HTR-8/SVneo (cell line): Measurements from ENCODE around the gene FBXO44.
A peak's percentile ranks its signal among the peaks of the same experiment; 100 is the strongest.

Source experiments
- DNase-seq: peaks from one replicate; pipeline ENCODE4 v3.0.0; 2011; ENCODE audit warnings: low spot score, mixed read lengths; ENCODE audit not compliant: insufficient read length
- FAIRE-seq: peaks from 2 replicates; lab custom pipeline; 2011; peaks lifted over from hg19 to GRCh38; lab: Jason Lieb, UNC

FBXO44 gene

DNA sequence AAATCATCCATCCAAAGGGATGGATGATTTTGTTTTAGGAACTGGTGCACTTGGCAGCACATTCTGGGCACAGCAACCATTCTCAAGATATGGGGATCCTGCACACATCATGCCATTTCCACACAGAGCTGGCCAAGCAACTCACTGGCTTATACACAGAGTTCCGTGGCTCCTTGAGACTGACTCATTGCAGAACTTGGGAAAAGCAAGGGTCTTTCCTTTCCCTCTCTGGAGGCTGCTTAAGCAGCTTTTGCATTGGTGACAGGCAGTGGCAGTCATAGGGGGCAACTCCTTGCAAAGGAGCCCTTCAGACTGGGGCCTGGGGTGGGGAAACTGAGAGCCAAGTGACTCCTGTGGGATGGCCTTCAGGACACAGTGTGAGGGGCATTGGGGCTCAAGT is 28.1 kb downstream of the FBXO44 start:
- no peak for FAIRE-seq
- no peak for DNase-seq

DNA sequence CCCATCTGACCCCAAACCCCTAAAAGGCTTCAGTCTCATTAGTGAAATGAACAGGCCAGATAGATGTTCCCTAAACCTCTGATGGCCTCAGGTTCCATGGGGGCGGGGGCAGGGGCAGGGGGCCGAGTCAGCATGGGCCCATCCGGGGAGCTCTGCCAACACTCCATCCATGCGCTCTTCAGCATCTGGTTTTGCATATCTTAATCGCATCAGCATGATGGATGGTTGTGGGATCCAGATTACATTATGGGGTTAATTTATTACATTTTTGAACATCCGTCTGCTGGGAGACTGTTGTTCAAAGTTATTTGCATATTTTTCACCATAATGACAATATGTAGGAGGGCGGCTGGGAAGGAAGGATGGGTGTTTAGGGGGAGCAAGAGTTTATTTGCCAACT is 29.4 kb downstream of the FBXO44 start:
- no peak for DNase-seq
- no peak for FAIRE-seq

DNA sequence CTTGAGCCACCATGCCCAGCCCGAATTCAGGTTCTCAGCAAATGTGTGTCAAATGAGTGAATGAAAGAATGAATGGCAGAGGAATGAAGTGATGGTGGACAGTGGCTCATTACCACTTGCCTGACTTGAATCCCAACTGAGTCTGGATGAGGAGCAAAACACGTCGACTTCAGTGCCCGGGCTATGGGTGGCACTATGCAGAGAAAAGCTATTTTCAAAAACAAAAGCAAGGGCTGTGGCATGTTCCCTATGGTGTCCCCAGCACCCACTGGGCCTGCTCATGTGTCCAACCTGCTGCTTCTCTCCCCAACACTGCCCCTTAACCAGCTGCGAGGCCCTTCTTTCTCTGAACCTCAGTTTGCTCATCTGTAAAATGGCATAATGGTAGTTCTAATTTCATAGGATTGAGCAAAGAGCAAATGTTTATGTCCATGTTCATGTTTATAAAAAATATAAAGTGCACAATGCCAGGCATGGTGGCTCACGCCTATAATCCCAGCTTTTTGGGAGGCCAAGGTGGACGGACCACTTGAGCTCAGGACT is 30.6 kb downstream of the FBXO44 start:
- FAIRE-seq, result no peak
- no peak for DNase-seq

DNA sequence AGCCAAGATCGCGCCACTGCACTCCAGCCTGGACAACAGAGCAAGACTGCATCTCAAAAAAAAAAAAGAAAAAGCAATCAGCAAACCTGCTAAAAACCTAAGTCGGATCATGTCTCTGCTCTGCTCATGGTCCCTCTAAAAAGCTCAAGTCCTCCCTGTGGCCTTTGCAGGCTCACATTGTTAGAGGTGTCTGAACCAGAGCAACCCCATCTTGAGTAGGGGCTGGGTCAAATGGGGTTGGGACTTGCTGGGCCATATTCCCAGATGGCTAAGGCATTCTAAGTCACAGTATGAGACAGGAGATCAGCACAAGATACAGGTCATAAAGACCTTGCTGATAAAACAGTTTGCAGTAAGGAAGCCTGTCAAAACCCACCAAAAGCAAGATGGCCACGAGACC is 33.8 kb downstream of the FBXO44 start:
- FAIRE-seq (no peak), DNase-seq (no peak)

DNA sequence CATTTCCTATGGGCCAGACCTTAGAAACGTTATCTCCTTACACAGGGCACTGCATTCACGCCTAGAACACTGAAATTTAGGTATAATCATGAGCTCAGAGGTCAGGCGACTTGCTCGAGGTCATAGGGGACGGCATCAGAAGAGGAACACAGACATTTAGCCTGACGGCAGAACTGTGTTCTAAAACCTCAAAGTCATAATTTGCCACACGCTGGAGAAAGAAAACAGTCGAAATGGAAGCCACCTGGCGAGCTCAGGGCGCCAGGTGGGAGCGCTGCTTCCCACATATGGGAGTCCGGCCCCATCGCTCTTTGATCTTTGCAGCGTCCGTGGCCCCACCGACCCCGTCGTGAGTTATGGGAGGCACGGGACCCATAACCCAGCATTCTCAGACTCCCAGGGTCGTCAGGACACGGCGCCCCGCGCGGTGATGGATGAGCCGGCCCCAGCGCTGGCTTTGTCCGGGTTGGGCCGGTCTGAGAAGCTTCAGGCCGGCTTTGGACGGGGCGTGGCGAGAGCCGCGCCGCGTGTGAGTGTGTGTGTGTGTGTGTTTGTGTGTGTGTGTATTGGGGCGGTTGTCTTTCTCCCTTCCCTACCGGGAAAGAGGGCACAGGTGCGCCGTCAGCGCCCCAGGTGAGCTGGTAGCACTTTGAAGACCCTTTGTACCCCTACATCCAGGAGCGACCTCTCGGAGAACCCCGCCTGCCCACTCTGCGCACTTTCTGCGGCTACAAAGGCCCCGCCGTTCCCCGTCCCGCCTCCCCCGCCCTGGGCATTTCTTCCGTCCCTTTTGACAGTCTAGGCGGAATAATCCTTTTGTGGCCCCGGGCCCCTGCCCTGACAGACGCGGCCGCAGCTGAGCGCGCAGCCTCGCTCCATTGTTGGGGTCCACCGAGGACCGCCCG is 36.0 kb downstream of the FBXO44 start:
- no peak for DNase-seq
- no peak for FAIRE-seq

DNA sequence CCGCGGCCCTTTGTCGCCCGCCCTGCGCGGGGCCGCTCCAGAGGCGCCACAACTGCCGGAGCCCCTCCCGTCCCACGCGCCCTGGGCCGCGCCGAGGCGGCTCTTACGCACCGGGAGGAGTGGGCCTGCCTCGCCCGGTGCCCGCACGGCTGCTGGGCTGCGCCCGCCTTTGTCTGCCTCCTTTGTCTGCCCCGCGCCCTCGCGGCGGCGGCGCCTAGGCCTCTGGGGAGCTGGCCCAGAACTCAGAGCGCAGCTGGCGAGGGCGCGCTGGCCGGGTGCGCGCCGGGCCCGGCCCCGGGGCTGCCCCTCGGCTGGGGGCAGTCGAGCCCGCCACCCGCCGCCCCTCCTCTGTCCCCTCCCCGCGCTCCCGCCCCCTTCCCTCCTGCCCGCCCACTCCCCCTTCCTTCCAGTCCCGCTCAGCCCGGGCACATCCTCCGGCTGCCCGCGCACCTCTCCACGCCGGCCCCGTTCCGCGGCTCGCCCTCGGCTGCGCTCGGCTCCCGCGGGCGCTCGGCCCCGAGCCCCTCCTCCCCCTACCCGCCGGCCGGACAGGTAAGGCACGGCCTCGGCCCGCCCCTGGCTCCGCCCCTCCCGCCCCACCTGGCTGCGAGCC is 36.7 kb downstream of the FBXO44 start, which contains the start of gene DRAXIN:
DRAXIN (plus strand) TSS at position 409 of the 613 bp plus-strand sequence. CDS start 14,549 bp downstream, outside the sequence.
- FAIRE-seq, result no peak
- no peak for DNase-seq

DNA sequence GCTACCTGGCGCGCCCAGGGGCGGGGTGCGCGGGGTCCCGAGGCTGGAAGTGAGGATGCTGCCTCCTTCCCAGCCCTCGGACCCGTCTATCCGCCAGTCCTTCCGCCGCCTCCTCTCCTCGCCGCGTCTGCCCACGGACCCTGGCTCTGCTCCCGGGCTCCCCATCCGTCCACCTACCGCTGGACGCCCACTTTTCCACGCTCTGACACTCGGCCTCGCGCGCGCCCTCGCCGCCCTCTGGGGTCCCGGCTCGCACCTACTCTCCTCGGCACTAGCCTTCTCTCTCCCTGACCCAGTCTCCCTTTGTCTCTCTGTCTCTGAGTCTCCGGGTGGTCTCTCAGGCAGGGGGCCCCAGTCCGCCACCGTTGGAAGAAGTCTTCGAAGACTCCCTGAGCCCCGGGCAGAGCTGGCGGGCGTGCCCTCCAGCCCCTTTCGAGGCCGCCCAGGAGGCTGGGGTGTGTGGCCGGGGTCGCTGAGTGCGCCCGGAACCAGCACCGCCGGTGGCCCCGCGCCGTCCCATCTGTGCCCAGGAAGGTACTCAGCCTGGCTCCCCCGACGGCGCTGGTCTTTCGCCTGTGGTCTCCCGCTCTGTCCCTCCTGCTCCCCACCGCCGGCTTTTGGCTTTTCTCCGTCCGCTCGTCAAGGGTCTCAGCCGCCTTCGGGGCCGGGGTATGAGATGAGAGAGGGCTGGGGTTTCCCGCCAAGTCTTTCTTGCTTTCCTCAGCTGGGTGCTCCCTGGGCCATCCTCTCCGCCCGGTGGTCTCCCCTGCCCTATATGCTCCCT is 37.4 kb downstream of the FBXO44 start:
- FAIRE-seq, result no peak
- no peak for DNase-seq

DNA sequence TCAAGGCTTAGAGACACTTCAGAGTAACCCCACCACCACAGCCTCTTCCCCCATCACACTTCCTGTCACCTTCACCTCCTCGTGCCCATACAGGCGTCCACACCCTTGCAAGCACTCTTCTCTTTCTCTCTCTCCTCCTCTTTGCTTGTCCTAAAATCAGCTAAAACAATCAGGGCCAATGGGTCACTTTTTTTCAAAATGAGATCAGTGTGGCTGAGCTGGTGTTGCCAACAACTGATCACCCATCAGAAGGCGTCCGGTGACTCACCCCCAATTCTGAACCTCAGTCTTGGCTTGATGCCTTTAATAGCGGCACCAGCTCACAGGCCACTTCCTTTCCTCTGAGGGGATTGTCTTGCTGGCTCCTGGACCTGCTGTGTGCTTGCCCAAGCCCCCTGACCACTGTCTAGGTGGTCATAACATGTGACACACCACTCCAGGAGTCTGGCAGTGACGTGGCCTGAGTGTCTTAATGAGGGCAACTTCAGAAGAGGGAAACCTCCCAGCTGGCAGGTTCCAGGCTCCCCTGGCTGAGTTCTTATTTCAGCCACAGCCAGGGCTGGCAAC is 38.4 kb downstream of the FBXO44 start:
- no peak for FAIRE-seq

DNA sequence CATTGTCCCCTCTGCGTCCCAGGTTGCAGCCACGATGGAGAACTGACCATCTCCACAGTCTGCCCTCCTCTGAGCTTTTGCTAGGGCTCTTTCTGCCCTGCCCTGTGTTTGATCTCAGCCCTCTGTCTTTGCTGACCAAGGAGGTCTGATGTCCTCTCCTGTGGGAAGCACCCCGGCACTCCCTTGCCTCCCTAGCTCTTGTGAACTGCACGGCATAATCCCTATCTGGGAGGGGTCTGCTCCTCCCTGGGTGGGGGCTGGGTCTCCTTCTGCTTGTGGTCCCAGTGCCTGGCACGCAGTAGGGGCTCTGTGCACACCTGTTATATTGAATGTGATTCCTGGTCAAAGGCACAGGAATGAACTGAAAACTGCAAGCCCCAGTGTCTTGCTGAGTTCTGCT is 39.2 kb downstream of the FBXO44 start:
- no peak for FAIRE-seq

More for the DNA sequence above, 38.4 kb downstream of the FBXO44 start:
- peak; percentile 73 for DNase-seq

DNA sequence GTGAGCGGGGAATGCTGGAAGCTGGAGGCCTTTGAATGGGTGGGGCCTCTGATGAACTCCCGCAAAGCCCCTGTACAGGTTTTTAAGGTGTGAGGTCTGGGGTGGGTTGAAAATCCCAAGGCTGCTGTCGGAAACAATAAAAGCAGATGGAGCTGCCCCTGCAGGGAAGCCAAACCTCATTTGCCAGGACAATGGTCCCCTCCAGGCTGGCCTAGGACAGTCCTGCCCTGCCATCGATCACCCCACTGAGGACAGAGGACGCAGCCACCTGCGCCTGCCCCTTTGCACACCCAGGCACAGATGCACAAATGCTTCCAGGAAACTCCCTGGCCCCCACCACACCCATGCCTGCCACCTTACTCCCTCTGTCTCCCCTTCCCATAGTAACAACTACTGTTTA is 41.2 kb downstream of the FBXO44 start:
- FAIRE-seq, result no peak

More for the DNA sequence above, 39.2 kb downstream of the FBXO44 start:
- DNase-seq, result no peak

DNA sequence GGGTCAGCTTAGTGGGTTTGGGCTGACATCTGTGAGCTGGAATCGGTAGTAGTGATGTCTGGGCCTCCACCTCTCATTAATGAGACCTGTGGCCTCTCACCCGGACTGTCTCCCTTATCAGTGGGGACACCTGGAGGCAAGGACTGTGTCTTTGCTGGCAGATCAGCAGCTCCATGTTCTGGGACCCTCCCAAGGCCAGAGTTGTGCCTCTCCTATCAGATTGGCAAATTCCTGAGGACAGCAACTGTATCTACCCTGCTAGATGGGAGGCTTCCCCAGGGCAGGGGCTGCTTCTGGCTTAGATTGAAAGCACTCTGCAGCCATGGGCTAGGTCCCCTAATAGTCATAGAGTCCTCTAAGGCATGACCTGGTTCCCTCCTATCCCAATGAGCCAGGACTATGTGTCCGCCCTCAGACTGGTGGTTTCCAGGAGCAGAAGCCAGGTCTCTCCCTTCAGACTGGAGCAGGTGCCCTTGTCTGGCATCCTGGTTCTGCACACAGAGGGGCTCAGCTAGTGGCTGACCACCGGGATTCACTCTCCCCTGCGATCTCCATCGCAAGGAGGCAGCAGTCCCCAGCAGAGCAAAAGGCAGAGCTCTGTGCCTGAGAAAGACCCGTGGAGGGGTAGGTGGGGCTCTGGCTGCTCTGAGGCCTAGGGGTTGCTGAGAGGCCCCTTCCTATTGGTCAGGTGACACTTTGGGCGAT is 42.7 kb downstream of the FBXO44 start:
- FAIRE-seq, result no peak
- DNase-seq, result no peak

More for the DNA sequence above, 41.2 kb downstream of the FBXO44 start:
- DNase-seq, result no peak

DNA sequence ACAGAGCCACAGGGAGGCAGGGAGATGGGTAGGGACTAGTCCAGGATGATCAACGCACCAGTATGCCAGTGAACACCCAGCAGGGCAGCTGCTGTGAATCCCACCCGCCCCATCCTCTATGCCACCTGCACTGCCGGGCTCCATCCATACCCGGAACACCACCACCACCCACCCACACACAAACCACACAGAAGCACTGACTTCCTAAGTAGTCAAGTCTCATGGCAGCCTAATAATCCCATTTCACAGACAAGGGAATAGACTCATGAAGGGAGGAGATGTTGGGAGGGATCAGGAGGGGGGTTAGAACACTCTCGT is 43.2 kb downstream of the FBXO44 start:
- FAIRE-seq (no peak), DNase-seq (no peak)

DNA sequence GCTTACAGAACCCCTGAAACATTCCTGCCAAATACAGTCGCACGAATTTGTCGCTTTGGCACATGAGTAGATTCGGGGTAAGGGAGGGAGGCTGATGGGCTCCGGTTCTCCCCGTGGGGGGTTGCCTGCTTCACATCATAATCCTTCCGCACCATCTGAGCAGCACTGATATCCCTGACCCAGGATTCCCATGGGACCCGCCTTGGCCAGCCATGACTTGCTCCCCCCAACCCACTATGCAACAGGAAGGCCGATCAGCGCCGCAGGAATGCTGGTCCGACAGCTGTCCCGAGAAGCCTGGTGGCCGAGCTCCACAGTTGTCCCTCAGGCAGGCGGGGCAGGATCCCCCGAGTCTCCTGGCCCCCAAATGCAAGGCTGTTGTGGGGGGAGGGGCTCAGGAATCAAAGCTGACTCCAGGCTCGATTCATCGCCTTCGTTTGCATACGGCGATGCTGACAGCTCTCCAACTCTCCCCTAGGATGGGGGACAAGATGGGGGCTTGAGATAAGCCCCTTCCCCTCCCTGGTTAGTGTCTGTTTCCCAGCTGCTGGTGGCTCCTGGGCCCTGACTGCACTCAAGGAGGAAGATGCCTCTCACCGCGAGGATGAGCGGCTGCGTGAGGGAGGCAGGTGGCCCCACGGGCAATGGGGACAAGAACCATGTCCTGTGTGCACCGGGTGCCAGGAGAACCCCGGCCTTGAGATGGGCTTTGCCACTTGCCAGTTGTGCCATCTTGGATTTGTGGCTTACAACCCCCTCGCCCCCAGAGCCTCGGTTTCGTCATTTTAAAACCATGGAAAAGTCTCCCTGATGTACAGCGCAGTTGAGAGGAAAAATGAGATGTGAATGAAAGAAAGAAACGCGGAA is 46.2 kb downstream of the FBXO44 start:
- FAIRE-seq (no peak), DNase-seq (no peak)

DNA sequence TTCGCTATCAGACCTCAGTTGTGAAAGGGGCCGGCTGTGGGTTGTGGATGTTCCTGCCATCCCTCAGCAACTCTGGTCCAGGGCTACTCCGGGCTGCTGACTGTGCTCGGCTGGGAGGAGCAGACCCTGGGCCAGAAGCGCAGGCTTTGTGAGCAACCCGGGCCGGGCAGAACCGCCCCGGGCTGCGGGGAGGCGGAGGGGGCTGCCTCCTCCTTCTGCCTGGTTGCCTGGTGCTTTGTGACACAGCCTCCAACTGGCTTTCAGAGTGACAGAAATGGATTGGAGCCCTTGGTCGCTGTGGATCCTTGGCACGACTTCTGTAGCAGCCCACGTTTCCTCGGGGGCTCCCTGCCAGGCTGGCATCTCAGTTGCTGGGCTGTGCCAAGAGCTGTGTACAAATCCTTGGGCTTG is 46.9 kb downstream of the FBXO44 start:
- no peak for FAIRE-seq
- DNase-seq, result no peak

DNA sequence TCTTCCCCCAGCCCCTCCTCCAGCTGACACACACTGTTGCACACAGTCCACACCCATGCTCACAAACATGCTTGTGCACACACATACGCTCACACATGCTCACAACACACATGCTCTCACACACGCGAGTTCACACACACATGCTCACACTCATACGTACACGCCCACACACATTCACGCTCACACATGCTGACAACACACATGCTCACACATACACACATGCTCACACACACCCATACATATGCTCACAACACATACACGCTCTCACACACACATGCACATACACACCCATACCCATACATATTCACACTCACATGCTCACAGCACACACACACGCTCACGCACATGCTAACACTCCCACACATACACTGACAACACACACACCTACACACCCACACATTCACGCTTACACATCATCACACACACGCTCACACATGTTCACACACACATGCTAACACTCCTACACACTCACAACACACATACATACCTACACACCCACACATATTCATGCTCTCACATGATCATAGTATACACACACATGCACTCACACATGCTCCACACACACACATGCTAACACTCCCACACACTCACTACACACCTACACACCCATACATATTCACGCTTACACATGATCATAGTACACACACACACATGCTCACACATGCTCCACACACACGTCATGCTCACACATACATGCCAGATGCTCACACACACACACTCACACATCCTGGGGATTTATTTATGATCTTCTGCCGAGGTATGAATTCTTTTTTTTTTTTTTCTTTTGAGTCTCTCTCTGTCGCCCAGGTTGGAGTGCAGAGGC is 47.5 kb downstream of the FBXO44 start:
- FAIRE-seq, result peak; percentile 99
- DNase-seq, result no peak

DNA sequence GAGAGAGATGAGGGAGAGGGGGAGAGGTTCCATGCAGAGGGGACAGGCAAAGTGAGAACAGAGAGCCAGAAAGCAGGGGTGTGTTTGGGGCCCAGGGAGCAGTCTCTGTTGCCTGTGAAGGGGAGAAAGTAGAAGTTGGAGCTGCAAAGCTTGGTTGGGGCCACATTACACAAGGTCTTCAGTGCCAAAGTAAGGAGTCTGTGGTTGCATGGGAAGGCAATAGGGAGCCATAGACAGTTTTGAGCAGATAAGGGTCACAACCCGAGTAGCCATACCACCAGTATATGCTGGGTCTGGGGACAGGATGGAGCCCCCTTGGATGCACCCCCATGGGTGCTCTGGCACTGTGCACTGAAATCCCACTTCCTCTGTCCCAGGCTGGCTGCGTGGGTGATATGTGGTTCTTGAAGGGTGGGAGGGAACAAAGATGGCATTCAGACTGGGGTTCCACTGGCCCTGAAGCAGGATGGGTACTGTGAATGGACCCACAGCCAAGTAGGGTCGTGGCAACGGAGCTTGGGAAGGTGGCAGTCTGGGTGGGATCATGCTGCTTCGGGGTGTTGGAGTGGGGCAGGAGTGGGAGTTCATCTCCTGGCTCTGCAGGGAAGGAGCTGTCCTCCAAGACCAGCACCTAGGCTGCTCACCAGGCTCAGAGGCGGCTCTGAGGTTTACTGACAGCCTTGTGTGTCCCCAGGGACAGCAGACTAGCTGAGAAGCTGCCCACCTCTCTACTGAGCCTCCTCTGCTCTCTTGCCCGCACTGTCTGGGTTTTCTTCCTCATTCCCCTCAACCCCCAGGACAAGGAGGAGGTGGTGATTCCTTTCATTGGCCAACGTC is 48.9 kb downstream of the FBXO44 start:
- no peak for DNase-seq

DNA sequence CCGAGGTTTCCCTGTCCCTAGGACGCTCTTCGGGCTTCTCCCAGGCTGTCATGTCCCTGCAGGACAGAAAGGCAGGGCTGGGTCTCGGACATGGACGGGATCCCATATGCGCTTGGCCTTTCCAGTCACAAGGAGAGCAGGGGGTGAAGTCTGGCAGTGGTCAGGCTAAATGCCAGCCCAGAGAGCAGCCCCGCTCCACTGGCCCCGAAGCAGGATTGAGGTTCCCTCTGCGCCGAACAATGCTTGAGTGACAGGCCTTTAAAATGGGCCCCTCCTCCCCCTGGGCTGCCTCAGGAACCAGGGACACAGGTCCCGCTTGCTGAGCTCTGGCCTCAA is 49.5 kb downstream of the FBXO44 start:
- FAIRE-seq (no peak), DNase-seq (no peak)

More for the DNA sequence above, 48.9 kb downstream of the FBXO44 start:
- FAIRE-seq, result no peak
